Glutamatergic neuron (in vitro differentiated cells): Measurements from ENCODE around the gene HSPBP1. TPM values are rescaled to one million over a fixed set of nuclear protein-coding genes. Genes with fewer than 3 reads are reported as not detected.

Experiments
- DNase-seq: peaks from one replicate; pipeline ENCODE4 v3.0.0; 2022
- H3K27ac Mint-ChIP-seq: one replicate; pipeline ENCODE4 v1.8.0; 2020; ENCODE audit warnings: mild to moderate bottlenecking, mixed read lengths, inconsistent platforms; ENCODE audit not compliant: unreplicated experiment
- H3K27me3 Mint-ChIP-seq: one replicate; pipeline ENCODE4 v1.8.0; 2020; ENCODE audit warnings: mild to moderate bottlenecking, moderate library complexity, mixed read lengths, inconsistent platforms; ENCODE audit not compliant: unreplicated experiment
- H3K36me3 Mint-ChIP-seq: one replicate; pipeline ENCODE4 v1.8.0; 2020; ENCODE audit warnings: mild to moderate bottlenecking, mixed read lengths, inconsistent platforms; ENCODE audit not compliant: unreplicated experiment
- H3K4me1 Mint-ChIP-seq: one replicate; pipeline ENCODE4 v1.8.0; 2020; ENCODE audit warnings: mild to moderate bottlenecking, low read depth, mixed read lengths, inconsistent platforms; ENCODE audit not compliant: unreplicated experiment
- H3K4me3 Mint-ChIP-seq: one replicate; pipeline ENCODE4 v1.8.0; 2020; ENCODE audit warnings: mild to moderate bottlenecking, mixed read lengths, inconsistent platforms; ENCODE audit not compliant: unreplicated experiment
- H3K9me3 Mint-ChIP-seq: one replicate; pipeline ENCODE4 v1.8.0; 2020; ENCODE audit warnings: mild to moderate bottlenecking, moderate library complexity, mixed read lengths, inconsistent platforms; ENCODE audit not compliant: unreplicated experiment
- total RNA-seq: library from RNA; stranded (reverse); fragmentation: NEBNext Ultra II Directional; extraction: Animal tissue kit (Norgen Biotek cat#: 25700); gene quantifications from one replicate; pipeline ENCODE4 v1.2.1, GENCODE V29; 2021; ENCODE audit not compliant: unreplicated experiment
- TF ChIP-seq, protein P1 (sequence below): fragments of 200-600 bp; sonication (generic); IDR thresholded peaks from one replicate; pipeline ENCODE4 v1.5.0; 2021; ENCODE audit not compliant: partially characterized antibody, unreplicated experiment

The HSPBP1 gene
- total RNA-seq, 1 donor from 2014 or later: 41.5 TPM

DNA sequence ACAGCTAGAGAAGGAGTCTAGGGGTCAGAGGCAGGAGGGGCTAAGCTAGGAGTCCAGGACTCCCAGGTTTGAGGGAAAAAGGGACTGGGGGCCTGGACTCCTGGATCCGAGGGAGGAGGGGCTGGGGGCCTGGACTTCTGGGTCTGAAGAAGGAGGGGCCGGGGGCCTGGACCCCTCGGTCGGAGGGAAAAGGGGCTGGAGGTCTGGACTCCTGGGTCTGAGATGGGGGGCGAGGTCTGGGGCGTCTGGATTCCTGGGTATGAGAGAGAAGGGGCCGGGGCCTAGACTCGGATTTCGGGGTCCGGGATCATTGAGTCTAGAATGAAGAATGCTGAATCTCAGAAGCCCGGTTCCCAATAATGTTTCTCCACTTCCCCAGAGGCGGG lies 22.4 kb upstream of the HSPBP1 start:
- no peak for DNase-seq
- TF ChIP-seq, protein P1, sequence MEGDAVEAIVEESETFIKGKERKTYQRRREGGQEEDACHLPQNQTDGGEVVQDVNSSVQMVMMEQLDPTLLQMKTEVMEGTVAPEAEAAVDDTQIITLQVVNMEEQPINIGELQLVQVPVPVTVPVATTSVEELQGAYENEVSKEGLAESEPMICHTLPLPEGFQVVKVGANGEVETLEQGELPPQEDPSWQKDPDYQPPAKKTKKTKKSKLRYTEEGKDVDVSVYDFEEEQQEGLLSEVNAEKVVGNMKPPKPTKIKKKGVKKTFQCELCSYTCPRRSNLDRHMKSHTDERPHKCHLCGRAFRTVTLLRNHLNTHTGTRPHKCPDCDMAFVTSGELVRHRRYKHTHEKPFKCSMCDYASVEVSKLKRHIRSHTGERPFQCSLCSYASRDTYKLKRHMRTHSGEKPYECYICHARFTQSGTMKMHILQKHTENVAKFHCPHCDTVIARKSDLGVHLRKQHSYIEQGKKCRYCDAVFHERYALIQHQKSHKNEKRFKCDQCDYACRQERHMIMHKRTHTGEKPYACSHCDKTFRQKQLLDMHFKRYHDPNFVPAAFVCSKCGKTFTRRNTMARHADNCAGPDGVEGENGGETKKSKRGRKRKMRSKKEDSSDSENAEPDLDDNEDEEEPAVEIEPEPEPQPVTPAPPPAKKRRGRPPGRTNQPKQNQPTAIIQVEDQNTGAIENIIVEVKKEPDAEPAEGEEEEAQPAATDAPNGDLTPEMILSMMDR: no peak
- Mint-ChIP-seq H3K27me3 (peaks cover 8% of the 10 kb centered on the region), H3K9me3 (peaks cover 3% of the 10 kb centered on the region), H3K4me3 (no peak overlapping the region), H3K36me3 (no peaks in the 10 kb centered on the region), H3K4me1 (peaks cover 7% of the 10 kb centered on the region), H3K27ac (no peak overlapping the region)

DNA sequence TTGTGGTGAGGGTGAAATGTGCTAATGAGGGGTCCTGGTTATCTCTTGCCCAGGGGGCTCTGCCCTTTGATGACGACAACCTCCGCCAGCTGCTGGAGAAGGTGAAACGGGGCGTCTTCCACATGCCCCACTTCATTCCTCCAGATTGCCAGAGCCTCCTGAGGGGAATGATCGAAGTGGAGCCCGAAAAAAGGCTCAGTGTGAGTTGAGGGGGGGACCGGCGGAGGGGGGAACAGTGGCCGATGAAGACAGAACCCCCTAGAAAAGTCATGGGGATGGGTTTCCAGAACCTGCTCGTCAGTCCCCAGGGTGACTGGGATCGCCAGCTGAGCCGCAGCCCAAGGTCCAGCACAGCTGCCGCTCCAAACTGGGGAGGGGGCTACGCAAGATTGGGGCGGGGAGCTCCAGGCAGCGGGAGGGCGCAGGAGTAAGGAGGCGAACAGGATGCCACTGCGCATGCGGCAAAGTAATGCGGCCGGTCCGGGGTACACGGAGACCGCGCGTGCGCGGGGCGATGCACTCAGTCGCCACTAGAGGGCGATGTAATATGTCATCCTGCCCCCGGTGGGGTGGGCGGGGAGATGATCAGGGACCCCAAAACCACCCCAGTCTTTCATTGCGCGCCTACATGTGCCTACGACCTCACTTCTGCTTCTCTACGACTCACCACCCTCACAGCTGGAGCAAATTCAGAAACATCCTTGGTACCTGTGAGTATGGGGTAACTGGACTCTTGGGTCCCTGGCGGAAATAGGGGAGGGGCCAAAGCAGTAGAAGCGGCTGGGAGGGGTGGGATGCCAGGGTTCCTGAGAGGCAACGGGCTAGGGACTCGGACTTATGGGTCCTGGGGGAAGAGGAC lies 21.8 kb upstream of the HSPBP1 start:
- peak; percentile 95 for DNase-seq
- Mint-ChIP-seq H3K27ac (peak overlapping the region; percentile 80), H3K36me3 (no peaks in the 10 kb centered on the region), H3K9me3 (peaks cover 2% of the 10 kb centered on the region), H3K4me1 (peaks cover 7% of the 10 kb centered on the region), H3K4me3 (peak overlapping the region; percentile 52), H3K27me3 (peaks cover 8% of the 10 kb centered on the region)
- TF ChIP-seq, protein P1: peak; percentile 99

DNA sequence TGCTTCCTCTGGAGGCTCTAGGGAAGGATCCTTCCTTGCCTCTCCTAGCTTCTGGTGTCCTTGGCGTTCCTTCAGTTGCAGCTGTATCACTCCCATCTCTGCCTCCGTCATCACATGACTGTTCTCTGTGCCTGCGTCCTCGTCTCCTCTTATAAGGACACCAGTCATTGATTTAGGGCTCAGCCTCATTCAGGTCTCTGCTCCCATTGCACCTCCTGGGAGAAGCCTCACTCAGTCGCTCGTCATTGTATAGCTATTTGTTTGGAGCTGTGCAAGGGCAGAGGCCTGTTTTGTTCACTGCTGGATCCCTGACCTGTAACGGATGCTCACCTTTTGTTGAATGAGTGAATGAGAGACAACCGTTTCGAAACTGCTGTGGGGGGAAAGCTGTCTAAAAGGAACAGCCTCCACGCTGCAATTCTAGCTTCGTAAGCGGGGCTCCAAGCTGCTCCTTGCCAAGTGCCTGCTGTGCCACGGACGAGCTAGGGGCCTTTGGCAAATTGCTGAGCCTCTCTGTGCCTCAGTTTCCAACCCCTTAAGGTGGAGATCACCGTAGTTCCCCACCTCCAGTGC lies 21.1 kb upstream of the HSPBP1 start:
- H3K4me1 Mint-ChIP-seq: peaks cover 7% of the 10 kb centered on the region
- TF ChIP-seq, protein P1: no peak
- peaks cover 2% of the 10 kb centered on the region for H3K9me3 Mint-ChIP-seq
- H3K36me3 Mint-ChIP-seq: no peaks in the 10 kb centered on the region
- no peak for DNase-seq
- H3K27ac Mint-ChIP-seq: peak overlapping the region; percentile 72
- H3K4me3 Mint-ChIP-seq: peak overlapping the region; percentile 52
- peaks cover 10% of the 10 kb centered on the region for H3K27me3 Mint-ChIP-seq

DNA sequence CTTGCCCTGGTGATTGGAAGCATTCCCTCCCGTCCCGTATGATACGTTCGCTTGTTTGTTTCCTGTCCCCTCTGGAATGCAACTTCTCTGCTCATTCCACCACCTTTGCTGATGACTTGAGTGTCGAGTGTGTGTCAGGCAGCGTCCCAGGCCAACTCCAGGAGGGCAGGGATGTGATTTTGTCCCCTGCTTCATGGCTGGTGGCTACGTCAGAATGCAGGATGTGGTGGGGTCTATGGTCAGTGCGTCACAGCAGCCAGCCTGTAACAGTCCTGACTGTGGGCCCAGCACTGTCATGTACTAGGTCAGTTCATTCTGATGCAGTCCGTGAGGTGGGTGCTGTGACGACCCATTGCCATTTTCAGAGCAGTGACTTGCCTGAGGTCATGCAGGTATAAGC lies 20.1 kb upstream of the HSPBP1 start:
- Mint-ChIP-seq H3K4me3 (no peak overlapping the region), H3K36me3 (no peaks in the 10 kb centered on the region), H3K27me3 (peaks cover 8% of the 10 kb centered on the region), H3K9me3 (peaks cover 2% of the 10 kb centered on the region), H3K27ac (no peak overlapping the region), H3K4me1 (peaks cover 7% of the 10 kb centered on the region)
- DNase-seq: no peak
- TF ChIP-seq, protein P1: no peak

DNA sequence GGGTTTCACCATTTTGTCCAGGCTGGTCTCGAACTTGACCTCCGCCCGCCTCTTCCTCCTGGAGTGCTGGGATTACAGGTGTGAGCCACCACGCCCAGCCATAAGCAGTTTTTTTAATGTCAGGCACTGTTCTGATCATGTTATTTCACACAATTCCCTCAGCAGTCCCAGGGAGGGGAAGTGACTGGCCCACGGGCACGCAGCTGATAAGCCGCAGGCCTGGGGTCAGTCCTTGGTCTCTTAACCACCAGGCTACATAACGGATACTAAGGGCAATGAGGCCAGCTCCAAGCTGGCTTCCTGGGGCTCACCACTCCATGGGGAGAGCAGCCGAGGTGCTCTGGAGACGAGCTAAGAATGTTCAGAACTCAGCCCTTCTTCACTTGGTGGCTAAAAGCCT lies 17.4 kb upstream of the HSPBP1 start:
- TF ChIP-seq, protein P1: no peak

More for the DNA sequence above, 17.4 kb upstream of the HSPBP1 start:
- peaks cover 7% of the 10 kb centered on the region for H3K4me1 Mint-ChIP-seq
- no peak for DNase-seq
- H3K27me3 Mint-ChIP-seq: peaks cover 8% of the 10 kb centered on the region
- no peaks in the 10 kb centered on the region for H3K36me3 Mint-ChIP-seq
- peaks cover 2% of the 10 kb centered on the region for H3K9me3 Mint-ChIP-seq
- no peak overlapping the region for H3K27ac Mint-ChIP-seq
- no peak overlapping the region for H3K4me3 Mint-ChIP-seq
